Ammon's horn (tissue), 1 donor: ENCODE results near the gene FN1.

Experiments used
- DNase-seq: peaks from one replicate; pipeline ENCODE4 v3.0.0-alpha.2; 2016; ENCODE audit warnings: low spot score

FN1 gene

GRCh38 chr2:215382480-215382879 is 53.4 kb downstream of the FN1 start:
- no peak for DNase-seq

DNA sequence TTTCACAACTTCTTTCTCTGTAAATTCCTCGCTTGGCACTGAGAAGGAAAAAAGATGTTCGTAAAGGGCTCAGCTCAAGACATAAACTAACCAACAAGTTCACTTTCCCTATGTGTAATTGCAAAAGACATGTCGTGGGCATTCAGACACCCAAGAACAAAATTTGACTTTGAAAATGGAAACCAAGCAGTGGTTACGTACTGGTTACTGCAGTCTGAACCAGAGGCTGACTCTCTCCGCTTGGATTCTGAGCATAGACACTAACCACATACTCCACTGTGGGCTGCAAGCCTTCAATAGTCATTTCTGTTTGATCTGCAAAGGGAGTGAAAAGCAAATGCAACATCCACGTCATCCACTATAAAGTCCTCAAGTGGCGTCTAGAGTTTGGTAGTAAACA is 53.9 kb downstream of the FN1 start:
- DNase-seq: no peak

GRCh38 chr2:215380699-215381098 is 55.2 kb downstream of the FN1 start:
- DNase-seq: no peak

DNA sequence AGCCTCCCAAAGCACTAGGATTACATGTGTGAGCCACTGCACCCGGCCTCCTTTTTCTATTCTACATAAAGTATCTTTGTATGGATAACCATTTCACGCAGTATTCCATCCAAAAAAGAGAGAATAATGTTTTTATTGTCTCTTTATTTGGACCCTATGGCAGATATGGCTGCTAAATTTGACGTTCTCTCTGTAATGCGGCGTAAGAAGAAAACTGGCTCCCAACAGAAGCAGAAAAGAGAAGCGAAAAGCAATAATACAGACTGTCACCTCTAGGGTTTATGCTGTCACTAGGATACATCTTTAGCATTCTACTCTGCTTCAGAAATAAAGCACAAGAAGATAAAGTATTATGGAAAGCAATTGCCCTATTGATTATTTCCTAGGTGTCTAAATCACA is 55.9 kb downstream of the FN1 start:
- DNase-seq: no peak

GRCh38 chr2:215379039-215379438 is 56.8 kb downstream of the FN1 start:
- DNase-seq: no peak

GRCh38 chr2:215378045-215378444 is 57.8 kb downstream of the FN1 start:
- DNase-seq: no peak

- no peak for DNase-seq
These were observed 58.6 kb downstream of the FN1 start for GRCh38 chr2:215377283-215377682.

DNA sequence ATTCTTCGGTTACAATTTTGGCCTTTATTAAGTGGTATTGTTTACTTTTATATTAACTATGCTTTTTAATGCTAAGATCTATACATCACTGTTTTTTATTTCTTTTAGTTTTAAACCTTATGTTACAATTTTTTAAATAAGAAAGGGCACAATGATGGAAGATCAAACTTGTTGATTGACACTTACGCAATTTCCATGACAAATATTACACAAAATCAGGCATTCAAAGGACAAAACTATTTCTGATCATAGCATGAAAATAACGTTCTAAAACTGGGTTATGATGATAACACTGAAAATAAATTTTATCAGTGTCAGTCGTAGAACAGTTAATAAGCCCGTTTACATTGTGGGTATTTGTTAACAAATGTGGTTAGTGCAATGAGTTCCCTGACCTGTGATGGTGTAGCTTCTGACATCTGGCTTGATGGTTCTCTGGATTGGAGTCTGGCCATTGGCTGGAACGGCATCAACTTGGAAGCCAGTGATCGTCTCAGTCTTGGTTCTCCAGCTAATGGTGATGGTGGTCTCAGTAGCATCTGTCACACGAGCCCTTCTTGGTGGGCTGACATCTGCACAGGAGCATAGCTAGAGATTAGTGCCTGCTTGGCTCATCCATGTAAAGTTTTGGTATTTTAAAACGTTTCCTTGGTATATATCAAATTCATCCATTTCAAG is 59.6 kb downstream of the FN1 start:
- no peak for DNase-seq

GRCh38 chr2:215375467-215375830 is 60.4 kb downstream of the FN1 start:
- DNase-seq: no peak

GRCh38 chr2:215374642-215375466 is 61.0 kb downstream of the FN1 start:
- no peak for DNase-seq

DNA sequence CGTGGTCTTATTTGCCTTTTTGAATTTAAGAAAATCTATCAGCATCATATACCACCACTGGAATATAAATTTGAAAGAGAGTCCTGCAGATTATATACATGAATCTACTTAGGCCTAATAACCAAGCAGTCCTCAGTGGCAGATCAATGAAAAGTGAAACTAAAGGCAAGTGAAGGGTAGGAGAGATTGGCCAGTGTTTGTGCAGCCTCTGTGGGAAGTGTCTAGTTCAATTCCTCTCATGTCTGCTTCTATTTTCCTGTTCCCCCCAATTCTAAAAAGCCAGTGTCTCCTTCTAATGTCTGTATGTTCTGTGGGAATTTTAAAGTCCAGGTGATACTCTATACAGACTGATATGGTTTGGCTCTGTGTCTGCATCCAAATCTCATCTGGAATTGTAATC is 61.9 kb downstream of the FN1 start:
- no peak for DNase-seq

GRCh38 chr2:215372968-215373649 is 62.8 kb downstream of the FN1 start:
- no peak for DNase-seq

DNA sequence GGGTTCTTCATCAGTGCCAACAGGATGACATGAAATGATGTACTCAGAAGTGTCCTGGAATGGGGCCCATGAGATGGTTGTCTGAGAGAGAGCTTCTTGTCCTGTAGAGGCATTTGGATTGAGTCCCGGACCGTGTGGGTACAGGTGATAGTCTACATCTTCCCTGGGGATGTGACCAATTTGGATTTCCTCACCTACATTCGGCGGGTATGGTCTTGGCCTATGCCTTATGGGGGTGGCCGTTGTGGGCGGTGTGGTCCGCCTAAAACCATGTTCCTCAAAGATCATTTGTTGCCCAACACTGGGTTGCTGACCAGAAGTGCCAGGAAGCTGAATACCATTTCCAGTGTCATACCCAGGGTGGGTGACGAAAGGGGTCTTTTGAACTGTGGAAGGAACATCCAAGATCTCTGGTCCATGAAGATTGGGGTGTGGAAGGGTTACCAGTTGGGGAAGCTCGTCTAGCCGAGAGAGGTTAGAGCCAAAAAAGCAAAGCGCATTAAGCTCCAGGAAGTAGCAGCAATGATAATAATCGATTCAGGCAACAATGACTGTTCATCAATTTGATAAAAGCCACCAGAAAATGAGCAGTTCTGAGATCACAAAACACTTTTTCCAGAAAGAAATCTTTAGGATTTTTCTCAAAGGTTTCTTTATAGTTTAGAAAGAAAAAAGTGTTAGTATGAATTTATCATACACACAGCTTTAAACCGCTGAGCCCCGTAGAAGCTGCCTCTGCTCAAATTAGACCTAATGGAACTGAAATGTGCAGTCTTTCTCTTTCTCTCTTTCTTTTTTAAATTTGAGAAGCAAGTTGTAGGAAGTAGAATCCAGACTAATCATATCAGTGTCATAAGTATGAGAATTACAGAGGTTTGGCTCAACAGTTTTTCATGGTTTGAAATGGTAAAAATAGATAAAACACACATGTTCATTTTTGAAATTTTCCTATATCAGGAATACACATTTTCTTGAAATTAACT is 63.7 kb downstream of the FN1 start:
- DNase-seq: no peak

DNA sequence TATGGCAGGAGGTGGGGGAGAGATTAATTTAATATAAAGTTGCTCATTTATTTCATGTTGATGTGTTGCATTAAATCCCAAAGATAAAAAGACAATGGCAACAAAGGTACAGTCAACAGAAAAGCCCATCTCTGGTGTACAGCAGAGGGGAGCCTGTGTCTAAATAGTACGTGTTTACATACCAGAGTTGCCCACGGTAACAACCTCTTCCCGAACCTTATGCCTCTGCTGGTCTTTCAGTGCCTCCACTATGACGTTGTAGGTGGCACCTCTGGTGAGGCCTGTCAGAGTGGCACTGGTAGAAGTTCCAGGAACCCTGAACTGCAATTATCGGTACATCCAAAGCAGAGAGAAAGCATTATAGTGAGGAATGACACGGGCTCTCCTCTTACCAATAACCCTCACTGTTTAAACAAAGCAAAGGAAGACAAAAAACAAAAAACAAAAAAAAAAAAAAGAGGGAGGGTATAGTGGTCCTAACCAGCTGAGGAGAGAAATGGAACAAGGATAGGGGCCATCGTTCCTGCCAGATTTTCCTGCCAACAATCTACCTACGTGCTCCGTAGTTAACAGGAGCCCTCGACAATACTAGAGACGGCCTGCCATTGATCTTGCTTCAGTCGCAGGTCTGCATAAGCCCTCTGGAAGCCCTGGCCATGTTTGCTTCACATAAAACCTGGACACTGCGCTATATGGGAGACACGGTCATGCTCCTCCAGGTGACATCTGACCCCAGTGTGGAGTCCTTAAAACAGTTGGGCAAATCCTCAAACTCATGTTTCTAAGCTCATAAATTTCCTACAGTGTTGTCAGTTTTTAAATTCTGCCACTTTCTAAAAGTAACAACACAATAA is 65.5 kb downstream of the FN1 start:
- no peak for DNase-seq

DNA sequence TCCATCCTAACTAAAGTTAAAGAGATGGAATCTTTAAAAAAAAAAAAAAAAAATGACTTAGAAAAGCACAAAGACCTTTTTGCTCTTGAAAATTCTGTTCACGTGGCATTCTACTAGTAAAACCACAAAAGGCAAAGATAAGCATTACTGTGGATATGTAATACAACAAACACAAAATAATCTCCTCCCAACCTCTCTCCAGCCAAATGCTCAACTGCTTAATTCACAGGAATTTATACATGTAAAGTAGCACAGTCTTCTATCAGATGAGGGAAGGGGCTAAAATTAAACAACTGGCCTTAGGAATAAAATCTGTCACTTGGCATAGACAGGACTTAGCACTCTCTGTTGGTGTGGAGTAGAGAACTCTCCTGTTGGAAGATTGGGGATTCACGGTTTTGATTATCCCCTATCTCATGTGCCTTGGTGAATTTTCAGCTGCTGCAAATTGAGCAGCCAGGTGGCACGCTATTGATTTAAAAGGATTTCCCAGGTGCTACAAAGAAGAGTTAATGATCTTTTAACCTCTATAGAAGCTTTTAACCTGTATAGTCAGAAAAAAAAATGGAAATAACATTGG is 66.6 kb downstream of the FN1 start:
- no peak for DNase-seq

DNA sequence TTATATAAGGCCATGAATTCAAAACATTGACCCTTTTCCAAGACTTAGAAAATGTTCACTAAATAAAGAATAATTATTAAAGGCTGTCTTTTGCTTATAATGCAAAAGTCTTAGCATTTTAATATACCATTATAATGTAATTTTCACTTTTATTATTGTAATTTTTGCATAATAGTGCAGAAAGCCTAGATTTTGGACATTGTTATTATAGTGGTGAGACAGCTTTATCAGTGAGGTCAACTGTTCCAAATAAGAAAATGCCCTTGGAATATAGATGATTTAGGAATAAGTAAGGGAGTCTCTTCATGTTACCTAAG is 67.4 kb downstream of the FN1 start:
- no peak for DNase-seq

DNA sequence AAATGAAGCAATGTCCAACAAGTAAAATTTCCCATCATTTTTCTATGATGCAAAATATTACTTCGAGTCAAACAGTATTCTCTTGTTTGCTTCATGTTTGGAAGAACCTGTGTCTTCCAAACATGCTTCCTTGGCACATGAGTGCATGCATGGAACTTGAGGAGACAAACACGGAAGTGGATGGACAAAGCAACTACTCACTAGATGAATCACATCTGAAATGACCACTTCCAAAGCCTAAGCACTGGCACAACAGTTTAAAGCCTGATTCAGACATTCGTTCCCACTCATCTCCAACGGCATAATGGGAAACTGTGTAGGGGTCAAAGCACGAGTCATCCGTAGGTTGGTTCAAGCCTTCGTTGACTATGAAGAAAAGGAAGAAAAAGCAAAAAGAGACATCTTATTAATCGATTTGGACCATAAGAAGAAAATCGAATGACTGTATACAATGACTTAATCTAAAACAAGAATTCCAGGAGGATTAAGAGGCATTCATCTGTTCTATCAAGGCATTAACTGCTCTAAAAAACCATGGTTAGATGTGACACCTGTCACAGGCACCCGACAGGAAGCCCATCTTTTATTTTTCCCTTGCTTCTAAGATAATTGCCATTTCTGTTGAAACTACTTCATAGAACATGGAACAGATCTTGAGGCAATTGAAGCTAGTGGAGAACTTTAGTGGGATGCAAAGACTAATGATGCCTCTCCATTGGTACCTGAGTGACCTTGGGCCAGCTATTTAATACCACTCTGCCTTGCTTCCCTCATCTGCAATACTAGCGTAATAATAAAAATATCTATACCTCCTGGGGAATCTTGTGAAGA is 68.0 kb downstream of the FN1 start:
- no peak for DNase-seq

DNA sequence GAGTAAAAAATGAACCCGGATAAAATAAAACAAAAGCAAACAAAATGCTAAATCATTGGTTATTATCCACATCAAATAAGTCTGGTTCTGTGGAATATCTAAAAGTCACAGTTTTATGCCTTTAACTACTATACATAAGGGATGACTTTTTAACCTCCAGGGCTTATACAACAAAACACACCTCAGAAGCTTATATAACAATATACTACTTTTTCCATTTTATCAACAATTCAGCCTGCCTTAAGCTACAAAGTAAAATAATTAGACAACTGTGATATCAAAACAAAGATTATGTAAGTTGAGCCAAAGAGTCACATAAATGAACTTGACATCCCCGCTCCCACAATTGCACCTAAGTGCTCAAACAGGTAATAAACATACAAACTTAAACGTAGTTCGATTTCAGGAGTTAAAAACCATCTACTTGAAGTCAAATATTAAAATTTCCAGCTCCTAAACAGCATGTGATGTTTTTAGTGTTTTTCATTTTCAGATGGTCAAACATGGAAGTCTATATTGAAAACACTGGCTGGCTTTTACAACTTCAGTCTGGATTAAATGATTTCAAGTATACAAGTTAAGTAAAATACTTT is 69.3 kb downstream of the FN1 start:
- DNase-seq: no peak

GRCh38 chr2:215365184-215365658 is 70.6 kb downstream of the FN1 start:
- DNase-seq: no peak
